Ovary (tissue), 3 donors: Measurements from ENCODE around the gene DTX4.

ENCODE experiments used
- POLR2A ChIP-seq: fragments of 450-650 bp; IDR thresholded peaks from one replicate; pipeline ENCODE4 v1.6.1; 2017; ENCODE audit warnings: antibody characterized with exemption, mild to moderate bottlenecking, moderate library complexity
- TF ChIP-seq, protein P1 (sequence below), 3 donors: fragments of 450-650 bp in 2 of 3; fragments of 200-600 bp in 1 of 3; IDR thresholded peaks; one replicate each; pipeline versions ENCODE4 v1.5.1 to v1.8.0; 2016 to 2022; ENCODE audit warnings: antibody characterized with exemption in 3 of 3, mild to moderate bottlenecking in 1 of 3
- donor health status: DM: no; HTN: no; CAD: no.

DNA sequence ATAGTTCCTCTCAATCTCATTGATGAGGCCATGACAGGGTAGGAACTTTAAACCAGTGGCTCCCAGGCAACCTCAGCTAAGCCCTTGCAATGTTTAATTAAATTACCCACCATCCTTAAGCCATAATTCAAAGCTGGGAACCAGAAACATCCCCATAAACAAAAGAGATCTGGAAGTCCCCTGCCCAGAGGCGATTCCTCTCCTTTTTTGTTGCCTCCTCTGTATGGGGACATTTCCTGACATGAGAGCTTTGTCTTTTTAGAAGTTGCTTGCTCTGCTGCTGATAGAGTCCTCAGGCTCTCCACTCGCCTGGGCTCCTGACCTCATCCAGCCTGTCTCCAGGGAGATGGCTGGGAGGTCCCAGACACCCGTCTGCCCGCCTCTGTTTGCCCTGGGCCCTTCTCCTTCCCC lies 3.2 kb downstream of the DTX4 start:
- TF ChIP-seq POLR2A, result no peak
- TF ChIP-seq, protein P1, sequence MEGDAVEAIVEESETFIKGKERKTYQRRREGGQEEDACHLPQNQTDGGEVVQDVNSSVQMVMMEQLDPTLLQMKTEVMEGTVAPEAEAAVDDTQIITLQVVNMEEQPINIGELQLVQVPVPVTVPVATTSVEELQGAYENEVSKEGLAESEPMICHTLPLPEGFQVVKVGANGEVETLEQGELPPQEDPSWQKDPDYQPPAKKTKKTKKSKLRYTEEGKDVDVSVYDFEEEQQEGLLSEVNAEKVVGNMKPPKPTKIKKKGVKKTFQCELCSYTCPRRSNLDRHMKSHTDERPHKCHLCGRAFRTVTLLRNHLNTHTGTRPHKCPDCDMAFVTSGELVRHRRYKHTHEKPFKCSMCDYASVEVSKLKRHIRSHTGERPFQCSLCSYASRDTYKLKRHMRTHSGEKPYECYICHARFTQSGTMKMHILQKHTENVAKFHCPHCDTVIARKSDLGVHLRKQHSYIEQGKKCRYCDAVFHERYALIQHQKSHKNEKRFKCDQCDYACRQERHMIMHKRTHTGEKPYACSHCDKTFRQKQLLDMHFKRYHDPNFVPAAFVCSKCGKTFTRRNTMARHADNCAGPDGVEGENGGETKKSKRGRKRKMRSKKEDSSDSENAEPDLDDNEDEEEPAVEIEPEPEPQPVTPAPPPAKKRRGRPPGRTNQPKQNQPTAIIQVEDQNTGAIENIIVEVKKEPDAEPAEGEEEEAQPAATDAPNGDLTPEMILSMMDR (IDR thresholded peaks at IDR 0.05), result no peak
